ENCODE data around the gene DCXR.
A peak's percentile ranks its signal among the peaks of the same experiment; 100 is the strongest.

Gene DCXR

GRCh38 chr17:81998691-81999438, 38.6 kb downstream of the DCXR start:
- no peak for DNase-seq (ENCODE audit: low spot score)

GRCh38 chr17:81998212-81998611, 39.3 kb downstream of the DCXR start:
- no peak for DNase-seq (ENCODE audit: low spot score)

GRCh38 chr17:81996757-81997441, 40.6 kb downstream of the DCXR start:
- no peak for DNase-seq (ENCODE audit: low spot score)

- no peak for DNase-seq (ENCODE audit: low spot score)
Observed at GRCh38 chr17:81996232-81996756, 41.2 kb downstream of the DCXR start.

GRCh38 chr17:81995463-81996231, 41.9 kb downstream of the DCXR start:
- no peak for DNase-seq (ENCODE audit: low spot score)

GRCh38 chr17:81994593-81995462, 42.7 kb downstream of the DCXR start:
- no peak for DNase-seq (ENCODE audit: low spot score)

- no peak for DNase-seq (ENCODE audit: low spot score)
Observed at GRCh38 chr17:81993729-81994592, 43.5 kb downstream of the DCXR start.

- peak; percentile 60 for DNase-seq (ENCODE audit: low spot score)
Observed at GRCh38 chr17:81992306-81993102, 45.0 kb downstream of the DCXR start.

- peak; percentile 86 for DNase-seq (ENCODE audit: low spot score)
Observed at GRCh38 chr17:81991684-81992305, 45.7 kb downstream of the DCXR start.

- no peak for DNase-seq (ENCODE audit: low spot score)
Observed at GRCh38 chr17:81990836-81991683, 46.4 kb downstream of the DCXR start.

- no peak for DNase-seq (ENCODE audit: low spot score)
Observed at GRCh38 chr17:81987161-81987770, 50.2 kb downstream of the DCXR start.

GRCh38 chr17:81986606-81987005, 50.9 kb downstream of the DCXR start:
- no peak for DNase-seq (ENCODE audit: low spot score)
